T-helper 1 cell (primary cell): ENCODE results near the gene RAP2C.
"Not testable (repeated sequence)": the region's sequence is repeated elsewhere in the genome, so short reads cannot be mapped to it uniquely, and the experiment has no call there.

Source experiments
- DNase-seq, 5 donors: peaks; one replicate each; pipeline ENCODE4 v3.0.0-alpha.2; 2012 to 2020

RAP2C gene

DNA sequence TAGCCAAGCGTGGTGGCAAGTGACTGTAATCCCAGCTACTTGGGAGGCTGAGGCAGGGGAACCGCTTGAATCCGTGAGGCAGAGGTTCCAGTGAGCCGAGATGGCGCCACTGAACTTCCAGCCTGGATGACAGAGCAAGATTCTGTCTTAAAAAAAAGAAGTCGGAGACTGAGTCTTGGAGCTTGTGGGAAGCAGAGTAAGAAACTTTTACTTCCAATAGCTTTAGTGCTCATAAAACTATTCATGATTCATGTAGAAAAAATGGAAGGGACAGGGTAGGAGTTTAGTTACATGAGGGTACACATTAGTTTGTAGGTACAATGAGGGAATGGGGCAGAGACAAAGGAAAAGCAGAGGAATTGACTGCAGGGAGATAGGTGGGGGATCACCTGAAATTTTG, 19.3 kb downstream of the RAP2C start:
- no peak for DNase-seq

DNA sequence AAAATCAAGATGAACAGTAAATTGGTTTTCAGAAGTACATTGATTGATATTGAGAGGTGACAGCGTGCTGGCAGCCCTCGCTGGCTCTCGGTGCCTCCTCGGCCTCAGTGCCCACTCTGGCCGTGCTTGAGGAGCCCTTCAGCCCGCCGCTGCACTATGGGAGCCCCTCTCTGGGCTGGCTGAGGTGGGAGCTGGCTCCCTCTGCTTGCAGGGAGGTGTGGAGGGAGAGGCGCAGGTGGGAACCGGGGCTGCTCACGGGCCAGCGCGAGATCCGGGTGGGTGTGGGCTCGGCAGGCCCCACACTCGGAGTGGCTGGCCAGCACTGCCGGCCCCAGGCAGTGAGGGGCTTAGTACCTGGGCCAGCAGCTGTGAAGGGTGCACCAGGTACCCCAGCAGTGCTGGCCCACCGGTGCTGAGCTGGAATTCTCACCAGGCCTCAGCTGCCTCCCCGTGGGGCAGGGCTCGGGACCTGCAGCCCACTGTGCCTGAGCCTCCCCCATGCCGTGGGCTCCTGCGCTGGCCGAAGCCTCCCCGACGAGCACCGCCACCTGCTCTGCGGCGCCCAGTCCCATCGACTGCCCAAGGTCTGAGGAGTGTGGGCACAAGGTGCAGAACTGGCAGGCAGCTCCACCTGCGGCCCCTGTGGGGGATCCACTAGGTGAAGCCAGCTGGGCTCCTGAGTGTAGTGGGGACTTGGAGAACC, 25.2 kb downstream of the RAP2C start:
- no peak for DNase-seq

DNA sequence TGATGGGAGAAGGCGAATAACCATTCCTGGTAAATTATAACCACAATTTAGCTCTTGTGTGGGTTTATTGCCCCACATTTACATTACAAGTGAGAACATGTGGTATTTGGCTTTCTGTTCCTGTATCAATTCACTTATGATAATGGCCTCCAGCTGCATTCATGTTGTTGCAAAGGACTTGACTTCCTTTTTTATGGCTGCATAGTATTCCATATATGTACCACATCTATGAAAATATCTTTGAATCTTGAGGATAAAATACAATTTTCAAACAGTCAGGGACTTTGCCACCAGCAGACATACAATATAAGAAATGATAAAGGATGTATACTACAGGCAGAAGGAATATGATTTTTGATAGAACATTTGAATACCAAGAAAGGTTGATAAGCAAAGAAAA, 27.3 kb downstream of the RAP2C start:
- DNase-seq, result no peak

DNA sequence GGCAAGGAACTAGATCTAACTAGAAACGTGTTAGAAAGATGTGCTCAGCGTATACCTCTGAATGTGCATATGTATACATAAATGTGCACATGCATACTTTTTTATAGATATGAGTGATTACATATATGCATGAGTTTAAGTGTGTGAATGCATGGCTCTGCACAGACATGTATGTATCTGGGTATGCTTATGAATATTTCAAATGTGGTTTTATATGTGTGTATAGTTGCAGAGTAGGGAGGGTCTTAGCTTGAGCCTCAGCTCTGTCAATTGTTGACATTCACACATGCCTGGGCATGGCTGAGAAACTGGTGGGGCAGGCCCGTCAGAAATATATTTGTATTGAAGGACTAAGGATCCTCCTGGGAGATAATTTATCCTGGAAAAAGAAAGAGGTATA, 31.1 kb downstream of the RAP2C start:
- DNase-seq, result no peak

DNA sequence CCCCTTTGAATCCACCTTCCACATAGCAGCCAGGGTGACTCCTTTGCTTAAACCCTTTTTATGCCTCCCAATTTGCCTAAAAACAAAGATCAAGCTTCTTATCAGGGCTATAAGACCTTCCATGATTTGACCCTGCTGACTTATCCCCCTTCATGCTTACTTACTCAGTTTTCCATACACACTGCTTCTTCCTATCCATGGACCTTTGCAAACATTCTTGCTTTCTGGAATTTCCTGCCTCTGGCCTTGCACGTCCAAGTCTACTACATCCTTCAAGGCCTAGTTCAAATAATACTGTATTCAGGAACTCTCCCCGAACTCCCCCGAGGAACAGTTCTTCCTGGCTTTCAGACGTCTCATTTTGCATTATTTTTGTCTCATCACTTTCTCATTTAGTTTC, 31.8 kb downstream of the RAP2C start:
- DNase-seq, result no peak

DNA sequence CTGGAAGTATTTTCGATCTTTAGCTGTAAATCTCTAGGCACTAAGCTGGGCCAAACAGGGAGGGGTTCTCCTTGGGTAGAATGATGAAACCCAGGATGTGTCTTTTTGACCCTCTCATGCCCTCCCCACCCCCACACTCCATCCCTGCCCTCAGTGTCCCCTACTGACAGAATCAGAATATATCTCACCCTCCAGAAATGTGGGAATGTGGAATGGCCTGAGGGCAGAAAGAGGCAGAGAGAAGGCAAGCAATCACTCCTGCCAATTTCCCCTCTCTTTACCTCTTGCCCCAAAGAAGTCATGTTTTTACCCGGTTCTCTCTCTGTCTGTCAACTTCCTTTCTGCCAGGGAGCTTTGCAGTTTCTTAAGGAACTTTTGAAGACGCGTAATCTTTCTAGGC, 34.4 kb downstream of the RAP2C start:
- DNase-seq, result no peak

DNA sequence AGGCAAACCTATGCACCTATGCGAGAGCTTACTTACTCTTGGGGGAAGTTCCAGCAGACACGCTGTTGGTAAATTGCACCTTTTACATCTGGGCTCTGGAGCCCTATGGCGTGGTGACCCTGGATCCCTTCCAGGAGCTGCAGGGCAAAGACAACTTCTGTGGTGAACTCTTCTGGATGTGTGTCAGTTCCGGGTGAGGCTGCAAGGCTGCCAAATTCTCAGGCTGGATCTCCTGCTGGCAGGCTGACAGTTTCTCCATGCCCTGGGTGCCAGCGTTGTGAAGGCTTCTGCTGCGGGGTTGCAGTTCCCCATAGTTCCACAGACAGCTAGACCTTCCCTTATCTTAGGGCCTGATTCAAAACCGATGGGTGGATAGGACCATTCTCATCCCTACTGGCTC, 37.9 kb downstream of the RAP2C start:
- DNase-seq, result no peak

DNA sequence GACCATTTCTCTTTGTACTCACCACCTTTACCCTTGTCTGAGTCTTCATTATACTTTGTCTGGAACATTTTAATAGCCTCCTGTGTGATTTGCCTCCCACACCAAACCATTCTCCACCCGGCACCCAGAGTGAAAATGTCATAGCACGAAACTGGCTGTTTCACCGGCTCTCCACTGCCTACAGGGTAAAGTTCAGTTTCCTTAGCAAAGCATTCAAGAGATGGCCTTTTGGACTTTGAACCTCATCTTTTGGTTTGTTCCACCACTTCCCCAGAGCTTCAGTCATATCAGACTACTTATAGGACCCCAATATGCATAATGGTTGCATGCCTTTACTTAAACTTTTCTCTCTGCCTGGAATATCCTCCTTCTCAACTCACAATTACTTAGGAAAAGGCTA, 38.3 kb downstream of the RAP2C start:
- DNase-seq, result no peak

DNA sequence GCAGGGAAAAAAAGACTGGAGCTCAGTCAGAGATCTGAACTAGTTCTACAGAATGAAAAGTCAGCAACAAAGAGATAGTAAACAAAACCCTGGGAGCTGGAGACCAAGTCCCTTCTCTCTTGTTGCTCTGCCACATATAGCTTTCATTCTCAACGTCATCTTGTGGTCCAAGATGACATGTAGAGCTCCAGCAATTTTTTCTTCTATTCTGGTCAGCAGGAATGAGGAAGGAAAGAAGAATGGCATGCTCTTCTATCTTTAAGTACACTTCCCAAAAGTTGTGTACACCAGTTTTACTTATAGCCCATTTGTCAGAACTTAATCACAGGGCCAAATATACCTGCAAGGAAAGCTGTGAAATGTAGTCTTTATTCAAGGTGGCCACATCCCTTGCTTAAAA, 45.6 kb downstream of the RAP2C start:
- DNase-seq, result no peak

DNA sequence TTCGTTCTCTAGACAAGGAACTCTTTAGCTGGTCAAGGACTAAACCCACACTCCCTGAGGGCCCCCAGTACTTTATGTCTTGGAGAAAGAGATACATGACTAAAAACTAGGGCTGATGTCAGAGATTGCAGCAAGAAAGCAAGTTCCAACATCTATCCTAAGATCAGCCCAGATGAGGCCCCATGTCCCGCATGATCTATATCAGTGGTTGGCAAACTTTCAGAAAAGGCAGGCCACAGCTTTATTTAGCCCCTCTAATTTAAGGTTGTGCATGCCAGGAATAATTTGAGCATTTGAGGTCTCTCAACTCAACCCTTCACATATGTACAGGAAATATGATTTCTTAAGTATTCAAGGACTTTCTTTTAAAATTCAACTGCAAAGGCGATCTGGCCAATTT, 47.4 kb downstream of the RAP2C start:
- DNase-seq, result no peak

DNA sequence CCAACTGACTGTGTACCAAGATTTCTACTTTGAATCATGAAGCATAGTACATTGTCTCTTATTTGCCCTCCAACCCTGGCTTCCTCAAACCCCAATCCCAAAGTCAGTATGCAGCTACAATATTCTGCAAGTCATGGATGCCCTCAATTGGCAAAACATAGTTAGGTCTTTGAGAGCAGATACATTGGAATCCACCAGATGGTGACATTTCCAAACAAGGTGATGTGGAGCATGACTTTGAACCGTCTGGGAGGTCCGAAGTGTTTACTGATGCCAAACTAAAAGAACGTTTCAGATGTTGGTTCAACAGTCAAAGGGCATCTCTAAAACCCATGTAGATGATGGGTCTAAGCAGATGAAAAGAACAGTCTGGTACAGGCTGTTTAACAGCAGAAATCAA, 47.8 kb downstream of the RAP2C start:
- DNase-seq, result no peak

DNA sequence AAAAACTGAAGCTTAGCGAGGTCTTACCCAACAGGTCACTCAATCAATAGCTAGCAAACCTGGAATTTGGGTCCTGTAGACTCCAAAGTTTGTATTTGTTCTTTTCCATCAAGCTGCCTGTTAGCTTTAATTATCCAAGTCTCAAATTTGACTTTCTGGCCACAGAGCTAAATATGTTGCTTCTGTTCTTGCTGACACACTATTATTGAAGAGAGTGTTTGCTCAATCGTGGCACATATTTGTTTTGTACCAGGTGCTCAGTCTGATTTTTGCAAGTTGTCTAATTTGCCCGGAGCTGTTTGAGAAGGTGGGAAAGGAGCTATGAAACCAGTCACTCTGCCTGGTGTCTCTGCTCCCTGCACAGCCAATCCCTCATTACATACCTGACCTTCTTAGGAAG, 49.7 kb downstream of the RAP2C start:
- DNase-seq, result no peak

DNA sequence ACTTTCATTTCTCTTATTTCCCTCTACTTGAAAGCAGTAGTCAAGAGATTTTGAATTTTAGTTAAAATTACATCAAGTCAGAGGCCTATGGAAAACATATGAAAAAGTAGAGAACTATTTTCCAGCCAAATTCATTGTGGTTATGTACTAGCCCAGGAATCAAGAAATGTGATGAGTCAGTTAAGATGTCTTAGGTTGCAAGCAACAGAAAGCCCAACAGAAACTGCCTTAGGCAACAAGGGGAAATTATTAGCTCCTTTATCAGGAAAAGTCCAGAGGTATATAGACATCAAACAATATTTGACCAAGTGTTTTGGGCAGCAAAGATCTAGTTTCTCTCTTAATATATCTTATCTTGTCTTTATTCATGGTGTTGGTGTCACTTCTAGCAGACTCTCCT, 53.6 kb downstream of the RAP2C start:
- DNase-seq, result no peak

DNA sequence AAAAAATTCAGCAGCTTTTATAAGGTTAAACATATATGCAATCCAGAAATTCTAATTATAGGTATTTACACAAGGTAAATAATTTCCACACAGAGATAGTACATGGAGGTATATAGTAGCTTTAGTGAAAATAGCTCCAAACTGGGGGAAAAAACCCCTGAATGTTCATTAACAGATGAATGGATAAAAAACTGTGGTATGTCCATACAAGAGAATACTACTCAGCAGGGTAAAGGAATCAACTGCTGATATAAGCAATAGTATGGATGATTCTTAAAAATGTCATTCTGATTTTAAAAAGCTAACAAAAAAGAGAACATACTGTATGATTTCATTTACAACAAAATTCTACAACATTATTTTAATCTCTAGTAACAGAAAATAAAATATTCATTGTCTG, 54.2 kb downstream of the RAP2C start:
- DNase-seq, result no peak

DNA sequence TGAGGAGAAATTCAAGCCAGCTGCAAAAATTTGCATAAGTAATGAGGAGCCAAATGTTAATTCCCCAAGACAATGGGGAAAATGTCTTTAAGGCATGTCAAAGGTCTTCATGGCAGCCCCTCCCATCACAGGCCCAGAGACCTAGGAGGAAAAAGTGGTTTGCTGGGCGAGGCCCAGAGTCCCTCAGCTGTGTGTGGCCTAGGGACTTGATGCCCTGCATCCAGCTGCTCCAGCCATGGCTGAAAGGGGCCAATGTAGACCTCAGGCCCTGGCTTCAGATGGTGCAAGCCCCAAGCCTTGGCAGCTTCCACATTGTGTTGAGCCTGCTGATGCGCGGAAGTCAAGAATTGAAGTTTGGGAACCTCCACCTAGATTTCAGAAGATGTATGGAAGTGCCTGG, 56.2 kb downstream of the RAP2C start:
- DNase-seq, result not testable (repeated sequence)

DNA sequence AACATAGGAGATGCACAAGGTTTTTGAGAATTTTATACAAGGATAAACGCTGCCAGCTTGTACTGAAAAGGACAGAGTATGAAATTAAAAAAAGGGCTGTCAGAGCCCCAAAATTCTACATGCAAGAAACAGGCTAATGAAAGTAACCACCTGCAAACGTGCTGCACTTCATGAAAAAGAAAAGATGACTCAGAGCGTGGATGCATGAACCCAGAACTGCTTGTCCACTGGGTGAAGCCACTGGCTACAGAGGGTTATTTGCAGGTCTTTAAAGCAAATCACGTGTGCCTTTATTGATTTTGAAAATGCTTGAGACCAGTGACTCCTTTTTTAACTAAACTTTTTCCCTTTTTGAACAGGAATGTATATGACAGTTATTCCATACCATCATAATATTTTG, 66.1 kb downstream of the RAP2C start:
- DNase-seq, result no peak
